Mammary epithelial cell (primary cell): ENCODE data around the gene PTDSS2.

Source experiments
- CTCF ChIP-seq, 2 donors: IDR thresholded peaks in 1 of 2; conservative IDR thresholded peaks in 1 of 2; 2 replicates each; pipeline ENCODE4 v1.5.1; 2011 to 2012; ENCODE audit warnings: inconsistent platforms in 2 of 2, low read length in 2 of 2, mild to moderate bottlenecking in 2 of 2, control low read depth in 1 of 2, low read depth in 1 of 2; ENCODE audit not compliant: insufficient read depth in 1 of 2; ENCODE audit errors: extremely low read depth in 1 of 2
- EZH2 ChIP-seq: IDR thresholded peaks from 2 replicates; pipeline ENCODE4 v1.6.1; 2012; ENCODE audit warnings: low read length, inconsistent platforms, borderline replicate concordance

DNA sequence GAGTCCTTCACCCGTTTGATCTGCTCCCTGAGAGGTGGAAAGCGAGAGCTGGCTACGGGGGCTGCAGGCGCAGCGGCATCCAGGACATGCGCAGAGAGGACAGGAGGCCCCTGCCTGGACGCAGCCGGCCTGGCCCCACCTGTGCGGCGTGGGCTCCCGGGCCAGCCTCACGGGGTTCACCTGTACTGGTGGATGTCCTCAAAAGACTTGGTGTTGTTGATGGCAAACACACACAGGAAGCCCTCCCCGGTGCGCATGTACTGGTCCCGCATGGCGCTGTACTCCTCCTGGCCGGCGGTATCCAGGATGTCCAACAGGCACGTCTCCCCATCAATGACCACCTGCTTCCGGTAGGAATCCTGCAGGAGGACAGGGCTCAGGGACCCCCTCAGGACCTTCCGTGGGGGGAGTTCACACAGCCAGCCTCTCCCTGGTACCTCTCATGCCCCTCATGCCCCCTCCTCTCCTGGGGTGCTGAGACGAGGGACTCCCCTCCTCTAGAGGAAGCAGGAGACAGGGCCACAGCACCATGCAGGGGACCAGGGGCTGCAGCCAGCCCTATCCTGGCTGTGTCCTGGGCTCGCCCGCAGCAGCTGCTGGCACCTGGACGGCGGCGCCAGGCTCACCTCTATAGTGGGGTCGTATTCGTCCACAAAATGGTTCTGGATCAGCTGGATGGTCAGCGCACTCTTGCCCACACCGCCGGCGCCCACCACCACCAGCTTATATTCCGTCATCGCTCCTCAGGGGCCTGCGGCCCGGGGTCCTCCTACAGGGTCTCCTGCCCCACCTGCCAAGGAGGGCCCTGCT, 83.7 kb downstream of the PTDSS2 start:
- TF ChIP-seq CTCF (conservative IDR thresholded peaks at IDR 0.05 in 1 of 2, IDR thresholded peaks at IDR 0.05 in 1 of 2; ENCODE audit: extremely low read depth in 1 of 2, insufficient read depth in 1 of 2, low read depth in 1 of 2, low read length in 2 of 2), result no peak
- TF ChIP-seq EZH2, result no peak
